Left colon (tissue), 2 donors: ENCODE results near the gene DPP8. TPM values are rescaled to one million over a fixed set of nuclear protein-coding genes. Genes with fewer than 3 reads are reported as not detected.

Source experiments
- ATAC-seq: fragments of 200-7000 bp; cut with Tn5 transposase; one replicate; pipeline ENCODE4 v1.9.1; 2020; ENCODE audit warnings: mild to moderate bottlenecking, moderate library complexity
- DNase-seq, 2 donors: peaks; one replicate each; pipeline ENCODE4 v3.0.0-alpha.2; 2020
- intact Hi-C, 2 donors: fragments of 100-400 bp; cut with DNase I in 1 of 2; cut with micrococcal nuclease in 1 of 2; formaldehyde crosslinking; loops; one replicate each; pipeline versions ENCODE4 v1.11.2 to v1.14.0; 2022; cut with DNase I, micrococcal nuclease
- total RNA-seq, 2 donors: library from RNA; stranded (reverse); fragmentation: NEBNext Ultra II Directional; extraction: Animal tissue kit (Norgen Biotek cat#: 25700); gene quantifications; one replicate each; pipeline ENCODE4 v1.2.1, GENCODE V29; 2021
- donor health status: DM: no; HTN: no; CAD: no.
- donor health status: DM: yes; HTN: yes; CAD: no.

DPP8 gene
- total RNA-seq, 2 donors from 2014 or later: 36.1 to 36.4 TPM

DNA sequence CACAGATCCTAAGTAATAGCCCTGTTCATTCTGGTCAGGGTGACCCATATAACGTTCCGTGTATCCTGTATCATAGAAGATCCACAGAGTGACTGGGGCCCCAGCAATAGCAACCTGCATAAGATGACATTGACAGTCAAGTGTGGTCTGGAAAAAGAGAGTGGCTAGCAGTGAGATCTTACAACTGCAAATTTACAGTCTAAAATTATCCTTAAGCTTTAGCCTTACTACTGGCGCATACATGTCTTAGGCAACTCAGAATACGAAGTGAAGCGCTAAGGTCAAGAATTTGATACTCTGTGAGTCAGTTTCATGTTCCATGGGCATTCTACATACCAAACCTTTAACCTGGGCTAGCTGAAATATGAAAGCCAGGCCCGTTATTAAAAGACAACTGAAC is 65.5 kb downstream of the DPP8 start:
- DNase-seq (no peak), ATAC-seq (no peak)
- intact Hi-C loops: no loop called here

DNA sequence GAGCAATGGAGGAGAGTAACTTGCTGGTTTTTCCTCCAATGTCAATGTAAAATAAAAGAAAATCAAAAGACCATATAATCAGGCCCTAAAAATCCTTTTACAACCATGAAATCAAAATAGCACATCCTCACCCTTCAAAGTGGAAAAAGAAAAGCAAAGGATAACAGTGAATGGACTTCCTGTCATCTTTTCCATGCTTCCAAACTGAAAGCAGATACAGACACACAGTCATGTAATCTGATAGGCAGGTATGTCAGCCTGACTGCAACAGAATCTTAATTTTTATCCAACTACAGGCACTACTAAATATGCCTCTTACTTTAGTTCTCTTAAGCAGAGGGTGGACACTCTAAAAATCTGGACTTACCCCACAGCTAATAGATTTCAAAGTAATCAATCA is 66.9 kb downstream of the DPP8 start:
- intact Hi-C loops: no loop called here
- DNase-seq (no peak), ATAC-seq (no peak)

DNA sequence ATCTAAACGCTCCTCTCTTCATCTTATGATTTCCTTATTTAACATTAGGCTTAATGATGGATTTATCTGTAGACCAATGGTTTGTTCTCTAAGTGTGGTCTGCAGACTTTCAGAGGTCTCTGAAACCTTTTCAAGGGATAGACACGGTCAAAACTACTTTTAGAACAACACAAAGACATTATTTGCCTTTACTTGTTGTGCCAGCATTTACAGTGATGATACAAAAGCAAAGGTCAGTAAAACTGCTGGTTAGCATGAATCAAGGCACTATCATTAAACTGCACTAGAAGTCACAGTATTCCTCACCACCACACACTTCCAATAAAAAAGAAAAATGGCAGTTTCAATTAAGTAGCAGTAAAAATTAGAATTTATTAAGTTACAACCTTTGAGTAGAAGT is 70.3 kb downstream of the DPP8 start:
- no peak for DNase-seq
- ATAC-seq: no peak
- intact Hi-C loops: no loop called here

DNA sequence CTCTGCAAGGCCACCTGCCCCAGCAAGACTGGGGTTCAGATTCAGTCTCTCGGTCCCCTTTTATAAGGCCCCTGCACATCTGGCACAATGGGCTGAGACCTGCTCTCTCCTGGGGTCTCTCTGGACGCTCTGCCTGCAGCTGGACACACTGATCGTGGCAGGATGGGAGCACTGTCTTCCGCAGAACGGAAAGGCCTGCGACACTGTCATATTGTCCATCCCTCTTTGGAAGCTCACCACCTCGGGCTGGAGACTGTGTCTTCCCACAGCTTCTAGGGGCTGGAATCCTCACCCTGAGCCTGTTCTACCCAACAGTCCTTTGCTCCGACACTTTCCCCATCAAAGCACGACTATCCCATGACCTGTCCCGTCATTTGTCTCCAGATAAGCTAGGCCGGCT is 83.3 kb downstream of the DPP8 start:
- ATAC-seq: no peak
- DNase-seq: no peak
- intact Hi-C loops: no loop called here

DNA sequence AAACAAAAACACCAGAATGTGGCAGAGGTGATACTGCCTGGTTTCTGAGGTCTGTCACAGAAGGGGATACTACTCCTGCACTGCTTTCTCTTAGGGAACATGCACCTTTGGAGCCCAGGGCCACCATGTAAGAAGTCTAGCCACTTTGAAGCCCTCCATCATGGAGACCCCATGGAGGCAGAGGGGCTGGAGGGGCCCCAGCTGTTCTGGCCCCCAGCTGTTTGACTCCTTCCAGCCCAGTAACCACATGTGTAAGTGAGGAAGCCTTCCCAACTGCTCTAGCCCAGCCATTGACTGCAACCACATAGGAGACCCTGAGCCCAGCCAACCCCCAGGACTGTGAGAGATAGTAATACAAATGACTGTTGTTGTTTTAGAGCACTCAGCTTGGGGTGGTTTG is 85.8 kb downstream of the DPP8 start:
- intact Hi-C loops: no loop called here
- ATAC-seq: no peak
- DNase-seq: no peak

DNA sequence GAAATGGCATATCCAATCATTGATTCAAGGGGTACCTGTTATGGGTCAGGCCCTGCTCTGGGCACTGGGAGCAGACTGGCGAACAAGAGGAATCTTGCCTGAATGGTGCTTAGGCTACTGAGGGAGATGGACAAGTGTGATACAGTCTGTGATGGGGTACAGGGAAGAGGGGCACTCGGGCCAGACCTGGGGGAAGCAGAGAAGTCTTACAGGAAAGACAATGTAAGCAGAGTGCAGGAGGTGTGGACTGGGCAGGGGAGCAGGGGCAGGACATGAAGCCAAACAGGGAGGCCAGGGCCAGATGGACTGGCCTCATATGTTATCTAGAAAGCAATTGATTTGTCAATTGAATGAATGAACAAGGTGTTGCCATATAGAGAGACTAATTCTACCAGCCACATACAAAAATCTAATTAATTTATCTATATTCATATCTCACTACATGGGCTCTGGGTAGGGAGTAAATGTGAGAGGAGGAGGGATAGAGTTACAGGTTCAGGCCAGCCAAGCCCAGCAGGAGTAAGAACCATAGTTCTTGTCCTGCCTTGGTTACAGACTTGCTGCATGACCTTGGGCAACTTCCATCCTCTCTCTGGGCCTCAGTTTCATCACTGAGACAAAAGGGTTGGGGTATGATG is 91.2 kb downstream of the DPP8 start:
- DNase-seq (no peak), ATAC-seq (no peak)
- intact Hi-C loops: no loop called here

DNA sequence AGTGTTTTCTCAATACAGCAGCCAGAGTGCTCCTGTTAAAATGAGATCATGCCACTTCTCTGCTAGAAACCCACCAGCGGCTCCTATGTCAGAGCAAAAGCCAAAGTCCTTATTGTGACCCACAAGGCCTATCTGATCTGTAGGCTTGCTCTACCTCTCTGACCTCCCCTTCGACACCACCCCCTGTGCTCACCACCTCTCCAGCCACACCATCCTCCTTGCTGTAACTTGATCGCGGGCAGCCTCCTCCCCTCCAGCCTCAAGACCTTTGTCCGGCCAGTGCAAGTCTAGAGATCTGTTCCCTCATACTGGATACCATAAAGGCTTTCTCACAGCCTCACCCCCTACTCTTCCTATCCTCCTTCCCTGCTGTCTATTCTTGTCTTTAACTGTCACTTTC is 92.8 kb downstream of the DPP8 start:
- no peak for DNase-seq
- intact Hi-C loops: no loop called here
- ATAC-seq: no peak

DNA sequence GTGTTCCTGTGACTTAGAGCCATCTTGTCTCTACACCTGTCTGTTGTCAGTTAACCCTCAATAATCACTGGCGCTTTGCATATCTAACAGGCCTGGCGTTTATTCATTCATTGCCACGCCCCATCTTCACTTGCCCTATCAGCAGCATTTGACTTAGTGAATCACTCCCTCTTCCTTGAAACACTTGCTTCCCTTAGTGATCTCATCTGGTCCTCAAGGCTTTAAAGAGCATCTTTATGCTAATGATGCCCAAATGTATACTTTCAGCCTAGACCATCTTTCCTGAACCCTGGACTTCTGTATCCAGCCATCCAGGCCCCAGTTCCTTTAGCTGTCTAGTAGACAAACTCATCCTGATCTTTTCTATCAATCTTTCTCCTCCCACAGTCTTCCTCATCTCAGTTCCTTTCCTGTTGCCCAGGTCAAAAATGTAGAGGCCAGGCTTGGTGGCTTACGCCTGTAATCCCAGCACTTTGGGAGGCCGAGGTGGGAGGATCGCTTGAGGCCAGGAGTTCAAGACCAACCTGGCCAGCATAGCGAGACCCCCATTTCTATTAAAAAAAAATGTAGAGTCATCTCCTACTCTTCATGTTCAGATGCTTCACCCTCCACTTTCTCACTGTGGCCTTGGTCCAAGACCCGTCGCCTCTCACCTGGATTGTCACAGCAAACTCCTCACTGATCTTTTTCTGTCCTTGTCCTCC is 93.4 kb downstream of the DPP8 start:
- no peak for ATAC-seq
- no peak for DNase-seq
- intact Hi-C loops: no loop called here

DNA sequence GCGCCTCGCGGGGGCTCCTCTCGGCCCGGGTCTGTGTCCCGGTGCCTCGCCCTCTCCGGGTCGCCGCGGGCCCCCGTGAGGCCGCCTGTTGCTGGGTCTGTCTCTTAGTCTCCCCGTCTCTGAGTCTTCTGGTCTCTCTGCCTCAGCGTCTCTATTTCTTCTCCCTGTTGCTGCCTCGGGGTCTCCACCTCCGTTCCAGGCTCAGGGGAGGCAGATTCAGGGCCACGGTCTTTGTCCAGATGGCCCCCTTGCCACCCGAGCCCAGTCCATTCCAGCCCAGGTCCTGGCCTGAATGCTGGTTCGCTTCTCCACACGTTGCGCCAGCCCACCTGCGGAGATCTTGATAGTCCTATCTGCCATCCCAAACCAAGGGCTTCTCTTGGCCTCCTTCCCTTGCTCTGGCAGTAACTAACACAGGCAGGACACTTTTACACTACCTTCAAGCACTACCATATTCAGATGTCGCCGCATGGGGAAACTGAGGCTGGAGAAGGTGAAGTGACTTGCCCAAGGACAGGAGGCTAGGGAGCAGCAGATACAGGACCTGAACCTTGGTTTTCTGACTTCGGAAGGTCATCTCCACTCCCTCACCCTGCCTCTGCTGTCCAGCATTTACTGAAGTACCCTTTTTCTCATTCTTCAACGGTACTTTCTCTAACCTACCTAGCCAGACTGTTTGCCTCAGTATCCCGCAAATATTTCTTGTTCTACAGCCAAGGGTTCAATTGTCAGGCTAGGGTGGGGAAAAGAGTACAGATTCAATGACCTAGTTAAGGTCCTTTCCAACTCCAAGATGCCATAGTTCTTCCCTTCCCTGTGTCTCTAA is 94.1 kb downstream of the DPP8 start:
- intact Hi-C loops: no loop called here
- DNase-seq (no peak), ATAC-seq (no peak)

DNA sequence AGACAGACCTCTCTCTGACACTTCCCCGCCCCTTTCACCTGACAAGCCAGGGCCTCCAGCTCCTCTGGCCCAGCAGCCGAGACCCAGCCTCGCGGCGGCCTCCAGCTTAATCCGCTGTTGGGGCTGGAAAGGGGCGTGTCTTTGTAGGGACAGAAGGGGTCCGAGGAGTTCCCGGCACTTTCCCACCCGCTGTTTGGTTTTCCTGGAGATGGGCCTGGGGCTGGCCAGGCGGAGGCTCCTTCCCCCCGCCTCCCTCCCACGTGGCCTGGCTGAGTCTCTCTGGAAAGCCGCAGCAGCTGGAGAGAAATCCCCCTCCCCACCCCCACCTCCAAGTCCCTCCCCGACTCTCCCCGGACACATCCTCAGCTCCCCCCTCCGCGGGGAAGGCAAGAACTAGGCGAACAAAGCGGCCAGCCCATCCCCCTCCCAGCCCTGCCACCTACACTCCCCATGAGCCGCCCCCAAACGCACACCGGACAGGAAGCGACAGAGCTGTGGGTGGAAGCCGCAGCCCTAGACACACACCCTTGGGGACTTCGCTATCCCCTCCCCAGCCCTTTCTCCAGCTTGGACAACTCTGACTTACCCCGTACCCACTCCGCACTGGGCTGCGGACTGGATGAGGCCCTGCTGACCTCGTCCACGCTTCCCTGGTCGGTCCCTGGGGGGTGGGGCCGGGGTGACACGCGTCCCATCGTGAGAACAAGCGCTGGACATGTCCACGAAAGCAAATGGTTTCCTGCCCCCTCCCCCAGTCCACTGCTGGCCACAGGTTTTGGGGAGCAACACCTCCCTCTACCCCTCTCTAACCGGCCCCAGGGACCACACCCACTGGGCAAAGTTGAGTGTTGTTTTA is 95.9 kb downstream of the DPP8 start:
- peak; percentile 33 for ATAC-seq
- DNase-seq: peak; percentile 43 to 44
- intact Hi-C loops: no loop called here

DNA sequence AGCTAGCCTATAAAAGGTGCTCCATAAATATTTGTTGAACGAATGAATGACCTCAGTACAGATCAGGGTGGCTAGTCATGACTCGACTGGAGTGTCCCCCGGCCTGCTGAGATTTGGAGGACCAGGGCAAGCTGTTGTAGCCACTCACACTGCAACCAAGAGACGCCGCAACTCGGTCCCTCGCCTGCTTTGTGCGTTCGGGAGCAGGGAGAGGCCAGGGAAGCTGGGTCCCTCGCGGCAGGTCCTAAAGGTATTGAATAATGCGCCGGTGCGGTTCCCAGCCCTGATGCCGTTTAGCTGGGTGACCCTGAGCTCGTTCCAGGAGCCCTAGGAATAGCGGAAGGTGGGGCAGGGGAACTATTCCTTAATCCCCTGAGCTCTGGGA is 96.5 kb downstream of the DPP8 start:
- intact Hi-C loops: no loop called here
- ATAC-seq: no peak
- DNase-seq: no peak

DNA sequence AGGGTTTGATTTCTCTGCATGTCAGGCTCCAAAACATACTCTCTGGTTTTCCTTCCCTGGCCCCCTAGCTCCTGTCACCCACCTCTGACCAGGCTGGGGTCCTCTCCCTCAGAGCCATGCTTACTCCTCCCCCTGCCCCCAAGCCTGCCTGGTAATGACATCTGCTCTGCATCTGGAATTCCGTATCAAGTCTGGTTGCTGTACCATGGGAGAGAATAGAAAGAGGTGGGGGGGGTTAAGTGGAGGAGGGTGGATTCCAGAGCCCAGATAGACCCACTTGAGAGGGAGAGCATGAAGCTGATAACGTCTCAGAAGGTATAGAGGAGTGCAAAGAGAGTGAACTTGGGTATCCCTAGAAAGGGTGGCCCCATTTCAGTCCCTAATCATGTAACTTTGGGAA is 98.9 kb downstream of the DPP8 start:
- ATAC-seq (no peak), DNase-seq (no peak)
- intact Hi-C loops: no loop called here

DNA sequence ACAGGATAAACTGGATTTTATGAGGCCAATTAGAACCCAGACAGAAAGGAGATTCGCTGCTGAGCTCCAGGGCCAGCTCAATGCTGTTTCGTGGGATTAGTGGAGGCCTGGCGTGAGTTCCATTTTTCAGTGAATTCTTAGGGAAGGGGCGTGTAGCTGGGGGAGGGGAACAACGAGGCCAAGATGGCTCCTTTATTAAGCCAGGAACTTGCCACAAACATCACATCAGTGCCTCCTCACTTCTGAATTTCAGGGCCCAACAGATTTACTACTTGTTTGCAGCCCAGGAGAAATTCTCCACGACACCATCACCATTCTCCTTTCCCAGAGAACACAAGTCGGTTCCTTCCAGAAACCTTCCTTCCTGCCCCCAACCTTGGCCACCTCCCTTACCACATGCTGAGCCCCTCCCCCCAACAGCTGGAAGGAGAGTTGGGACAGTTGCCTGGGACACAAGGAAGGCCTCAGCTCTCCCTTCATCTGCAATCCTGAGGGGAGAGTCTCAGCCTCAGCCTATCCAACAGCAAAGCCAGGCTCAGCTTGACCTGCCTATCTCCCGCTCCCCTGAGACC is 100.6 kb downstream of the DPP8 start:
- peak in 1 of 2 donors; percentile 16 for DNase-seq
- no peak for ATAC-seq
- intact Hi-C loops: no loop called here

DNA sequence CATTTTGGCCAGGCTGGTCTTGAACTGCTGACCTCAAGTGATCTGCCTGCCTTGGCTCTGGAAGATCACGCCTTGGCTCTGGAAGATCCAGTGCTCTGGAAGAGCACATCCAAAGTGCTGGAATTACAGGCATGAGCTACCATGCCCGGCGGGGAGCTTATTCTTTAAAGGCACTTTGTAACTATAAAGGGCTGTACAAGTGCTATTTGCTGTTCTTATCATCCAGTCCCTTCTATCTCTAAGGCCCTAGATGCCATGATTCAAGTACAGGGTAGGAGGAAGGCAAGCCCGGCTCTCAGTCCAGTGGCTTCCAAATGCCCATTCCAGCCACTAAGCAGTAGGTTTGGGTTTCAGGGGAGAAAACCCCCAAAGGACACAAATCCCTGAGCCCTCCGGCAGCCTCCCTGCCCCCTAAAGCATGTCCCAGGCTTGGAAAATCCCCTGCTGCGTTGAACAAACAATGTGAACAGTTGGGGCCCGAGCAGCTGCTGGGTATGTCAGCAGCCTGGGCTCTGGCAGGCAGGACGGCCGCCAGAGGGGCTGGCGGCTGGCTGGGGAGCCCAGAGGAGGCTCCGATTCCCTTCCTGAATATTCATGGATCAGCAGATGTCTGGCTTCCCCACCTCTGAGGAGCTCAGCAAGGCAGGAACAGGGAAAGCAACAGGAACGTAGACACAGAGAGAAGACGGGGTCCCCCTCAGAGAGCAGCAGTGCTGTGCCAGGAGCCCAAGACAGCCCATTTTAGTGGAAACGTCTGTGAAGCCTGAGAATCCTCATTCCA is 102.5 kb downstream of the DPP8 start:
- intact Hi-C loops: no loop called here
- no peak for ATAC-seq
- DNase-seq: peak in 1 of 2 donors; percentile 14

DNA sequence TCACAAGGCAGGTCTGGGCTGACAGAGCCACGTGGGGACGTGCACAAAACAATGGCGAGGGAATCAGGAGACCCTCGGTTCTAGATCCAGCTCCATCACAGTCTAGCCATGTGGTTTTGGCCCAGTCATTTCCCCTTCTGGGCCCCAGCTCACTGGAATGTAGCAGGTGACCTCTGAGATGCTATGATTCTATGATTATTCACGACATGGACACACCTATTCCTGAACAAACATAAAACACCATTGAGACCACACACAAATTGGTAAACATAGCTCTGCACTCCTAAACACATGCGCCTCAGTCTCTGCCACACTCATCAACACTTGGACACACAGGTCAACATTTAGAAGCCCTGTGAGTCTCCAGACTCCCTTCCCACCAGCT is 103.7 kb downstream of the DPP8 start:
- no peak for DNase-seq
- intact Hi-C loops: no loop called here
- no peak for ATAC-seq

DNA sequence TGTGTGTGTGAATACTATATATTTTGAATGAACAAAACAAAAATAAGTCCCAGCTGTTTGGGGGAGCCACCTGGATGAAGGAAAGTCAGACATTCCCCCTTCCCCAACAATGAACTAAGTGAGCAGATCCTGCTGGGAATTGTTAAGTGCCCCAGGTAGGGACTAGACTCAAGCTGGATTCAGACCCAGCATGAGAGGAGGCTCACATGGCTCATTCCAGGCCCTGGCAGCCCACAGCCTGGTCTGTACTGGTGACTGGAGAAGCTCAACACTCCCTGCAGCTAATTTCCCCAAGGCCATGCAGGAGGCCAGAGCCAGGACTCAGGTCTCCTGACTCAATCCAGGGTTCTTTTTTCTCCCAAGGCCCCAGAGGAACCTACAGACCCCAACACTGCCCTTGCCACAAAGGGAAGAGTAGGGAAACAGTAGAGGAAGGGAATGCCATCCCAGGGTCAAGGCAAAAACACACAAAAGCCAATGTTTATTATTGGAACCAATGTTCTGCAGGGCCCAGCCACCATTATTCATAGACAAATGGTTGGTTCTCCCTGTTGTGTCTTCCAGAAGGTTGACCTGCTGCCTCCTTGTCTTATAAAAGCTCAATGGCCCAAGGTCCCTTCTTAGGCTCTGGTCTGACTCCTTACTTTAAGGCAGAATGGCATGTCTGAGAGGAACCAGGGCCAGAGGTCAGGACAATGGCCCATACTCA is 104.3 kb downstream of the DPP8 start:
- intact Hi-C loops: no loop called here
- DNase-seq (no peak), ATAC-seq (no peak)

DNA sequence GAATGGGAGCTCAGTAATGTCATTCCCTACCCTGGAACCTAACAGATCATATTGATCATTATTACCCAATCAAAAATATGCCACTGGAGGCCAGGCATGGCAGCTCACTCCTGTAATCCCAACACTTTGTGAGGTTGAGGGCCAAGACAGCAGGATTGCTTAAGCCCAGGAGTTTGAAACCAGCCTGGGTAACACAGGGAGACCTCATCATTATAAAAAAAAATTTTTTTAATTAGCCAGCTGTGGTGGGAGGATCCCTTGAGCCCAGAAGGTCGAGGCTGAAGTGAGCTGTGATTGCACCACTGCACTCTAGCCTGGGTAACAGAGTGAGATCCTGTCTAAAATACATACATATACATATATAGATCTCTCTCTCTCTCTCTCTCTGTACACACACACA is 104.9 kb downstream of the DPP8 start:
- DNase-seq (no peak), ATAC-seq (no peak)
- intact Hi-C loops: no loop called here
